ENCODE results near the gene EP300. TPM values are rescaled to one million over a fixed set of nuclear protein-coding genes. Genes with fewer than 3 reads are reported as not detected.

Gene EP300
- total RNA-seq, 1 experiment from 2014 or later = 78.6 TPM

DNA sequence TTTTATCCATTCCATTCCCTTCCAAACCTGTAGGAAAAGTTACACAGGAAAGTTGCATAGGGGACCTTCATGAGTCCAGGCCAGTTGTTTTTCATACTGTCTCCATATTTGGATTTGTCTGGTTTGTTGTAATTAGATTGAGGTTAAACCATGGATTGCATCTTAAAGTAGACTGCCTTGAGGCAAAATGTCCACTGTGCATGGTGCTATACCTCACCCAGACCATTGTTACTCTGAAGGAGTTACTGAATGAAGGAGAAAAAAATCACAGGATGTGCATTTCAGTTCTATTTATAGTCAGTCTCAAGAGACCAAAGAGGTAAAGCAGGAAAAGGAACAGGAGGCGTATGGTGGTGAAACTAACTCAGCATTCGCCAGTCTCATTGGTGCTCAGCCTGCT, 83.2 kb downstream of the EP300 start:
- Mint-ChIP-seq H3K27me3 (ENCODE audit: insufficient read depth, unreplicated experiment) (no peaks in the 10 kb centered on the region), H3K4me1 (ENCODE audit: low read depth, unreplicated experiment) (no peaks in the 10 kb centered on the region), H3K9me3 (ENCODE audit: unreplicated experiment) (no peaks in the 10 kb centered on the region), H3K36me3 (ENCODE audit: insufficient read depth, unreplicated experiment) (peaks cover 89% of the 10 kb centered on the region), H3K4me3 (ENCODE audit: unreplicated experiment) (no peak overlapping the region), H3K27ac (ENCODE audit: unreplicated experiment) (no peak overlapping the region)
- Histone ChIP-seq H3K27me3 (replicated peaks; ENCODE audit: control insufficient read depth, insufficient read depth, low read length) (no peaks in the 10 kb centered on the region), H3K36me3 (ENCODE audit: control insufficient read depth, insufficient read depth, low read length) (peaks cover 10% of the 10 kb centered on the region), H3K4me1 (no peaks in the 10 kb centered on the region), H3K9me3 (no peaks in the 10 kb centered on the region), H3K4me3 (ENCODE audit: low read depth, low read length) (no peak overlapping the region)
- DNase-seq = no peak
- intact Hi-C loops (cut with micrococcal nuclease; ENCODE audit: unreplicated experiment) = no loop called here
- TF ChIP-seq, protein P1, sequence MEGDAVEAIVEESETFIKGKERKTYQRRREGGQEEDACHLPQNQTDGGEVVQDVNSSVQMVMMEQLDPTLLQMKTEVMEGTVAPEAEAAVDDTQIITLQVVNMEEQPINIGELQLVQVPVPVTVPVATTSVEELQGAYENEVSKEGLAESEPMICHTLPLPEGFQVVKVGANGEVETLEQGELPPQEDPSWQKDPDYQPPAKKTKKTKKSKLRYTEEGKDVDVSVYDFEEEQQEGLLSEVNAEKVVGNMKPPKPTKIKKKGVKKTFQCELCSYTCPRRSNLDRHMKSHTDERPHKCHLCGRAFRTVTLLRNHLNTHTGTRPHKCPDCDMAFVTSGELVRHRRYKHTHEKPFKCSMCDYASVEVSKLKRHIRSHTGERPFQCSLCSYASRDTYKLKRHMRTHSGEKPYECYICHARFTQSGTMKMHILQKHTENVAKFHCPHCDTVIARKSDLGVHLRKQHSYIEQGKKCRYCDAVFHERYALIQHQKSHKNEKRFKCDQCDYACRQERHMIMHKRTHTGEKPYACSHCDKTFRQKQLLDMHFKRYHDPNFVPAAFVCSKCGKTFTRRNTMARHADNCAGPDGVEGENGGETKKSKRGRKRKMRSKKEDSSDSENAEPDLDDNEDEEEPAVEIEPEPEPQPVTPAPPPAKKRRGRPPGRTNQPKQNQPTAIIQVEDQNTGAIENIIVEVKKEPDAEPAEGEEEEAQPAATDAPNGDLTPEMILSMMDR (IDR thresholded peaks at IDR 0.05; ENCODE audit: insufficient read depth in 1 of 2, low read depth in 1 of 2, low read length in 1 of 2, severe bottlenecking in 1 of 2, unreplicated experiment in 1 of 2) = no peak
- ChIA-PET POLR2A (no interaction called here), CTCF (no interaction called here)
- BruUV-seq (replicated peaks) = no TSS peak

- CTCF ChIA-PET = no interaction called here
- no TSS peak for BruUV-seq (replicated peaks)
- H3K27me3 Mint-ChIP-seq (ENCODE audit: insufficient read depth, unreplicated experiment) = no peaks in the 10 kb centered on the region
- no peak overlapping the region for H3K27ac Mint-ChIP-seq (ENCODE audit: unreplicated experiment)
- H3K36me3 Mint-ChIP-seq (ENCODE audit: insufficient read depth, unreplicated experiment) = peaks cover 92% of the 10 kb centered on the region
- intact Hi-C loops (cut with micrococcal nuclease; ENCODE audit: unreplicated experiment) = no loop called here
- H3K36me3 ChIP-seq (ENCODE audit: control insufficient read depth, insufficient read depth, low read length) = peaks cover 8% of the 10 kb centered on the region
- no peak overlapping the region for H3K4me3 Mint-ChIP-seq (ENCODE audit: unreplicated experiment)
- peaks cover 7% of the 10 kb centered on the region for H3K4me1 Mint-ChIP-seq (ENCODE audit: low read depth, unreplicated experiment)
- no peak for DNase-seq
- no peaks in the 10 kb centered on the region for H3K9me3 Mint-ChIP-seq (ENCODE audit: unreplicated experiment)
- no peaks in the 10 kb centered on the region for H3K27me3 ChIP-seq (replicated peaks; ENCODE audit: control insufficient read depth, insufficient read depth, low read length)
- H3K4me3 ChIP-seq (ENCODE audit: low read depth, low read length) = no peak overlapping the region
- no peaks in the 10 kb centered on the region for H3K9me3 ChIP-seq
- peaks cover 4% of the 10 kb centered on the region for H3K4me1 ChIP-seq
- TF ChIP-seq, protein P1 (IDR thresholded peaks at IDR 0.05; ENCODE audit: insufficient read depth in 1 of 2, low read depth in 1 of 2, low read length in 1 of 2, severe bottlenecking in 1 of 2, unreplicated experiment in 1 of 2) = no peak
- POLR2A ChIA-PET = no interaction called here
These were observed 84.7 kb downstream of the EP300 start for GRCh38 chr22:41177040-41177621.

DNA sequence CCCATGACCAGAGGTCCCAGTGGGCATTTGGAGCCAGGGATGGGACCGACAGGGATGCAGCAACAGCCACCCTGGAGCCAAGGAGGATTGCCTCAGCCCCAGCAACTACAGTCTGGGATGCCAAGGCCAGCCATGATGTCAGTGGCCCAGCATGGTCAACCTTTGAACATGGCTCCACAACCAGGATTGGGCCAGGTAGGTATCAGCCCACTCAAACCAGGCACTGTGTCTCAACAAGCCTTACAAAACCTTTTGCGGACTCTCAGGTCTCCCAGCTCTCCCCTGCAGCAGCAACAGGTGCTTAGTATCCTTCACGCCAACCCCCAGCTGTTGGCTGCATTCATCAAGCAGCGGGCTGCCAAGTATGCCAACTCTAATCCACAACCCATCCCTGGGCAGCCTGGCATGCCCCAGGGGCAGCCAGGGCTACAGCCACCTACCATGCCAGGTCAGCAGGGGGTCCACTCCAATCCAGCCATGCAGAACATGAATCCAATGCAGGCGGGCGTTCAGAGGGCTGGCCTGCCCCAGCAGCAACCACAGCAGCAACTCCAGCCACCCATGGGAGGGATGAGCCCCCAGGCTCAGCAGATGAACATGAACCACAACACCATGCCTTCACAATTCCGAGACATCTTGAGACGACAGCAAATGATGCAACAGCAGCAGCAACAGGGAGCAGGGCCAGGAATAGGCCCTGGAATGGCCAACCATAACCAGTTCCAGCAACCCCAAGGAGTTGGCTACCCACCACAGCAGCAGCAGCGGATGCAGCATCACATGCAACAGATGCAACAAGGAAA, 85.4 kb downstream of the EP300 start:
- no peak overlapping the region for H3K4me3 Mint-ChIP-seq (ENCODE audit: unreplicated experiment)
- POLR2A ChIA-PET = no interaction called here
- intact Hi-C loops (cut with micrococcal nuclease; ENCODE audit: unreplicated experiment) = no loop called here

More for the DNA sequence above, 85.4 kb downstream of the EP300 start:
- no peaks in the 10 kb centered on the region for H3K27me3 Mint-ChIP-seq (ENCODE audit: insufficient read depth, unreplicated experiment)
- no peaks in the 10 kb centered on the region for H3K9me3 Mint-ChIP-seq (ENCODE audit: unreplicated experiment)
- H3K27me3 ChIP-seq (replicated peaks; ENCODE audit: control insufficient read depth, insufficient read depth, low read length) = no peaks in the 10 kb centered on the region
- H3K9me3 ChIP-seq = no peaks in the 10 kb centered on the region
- H3K4me1 ChIP-seq = peaks cover 4% of the 10 kb centered on the region
- CTCF ChIA-PET = no interaction called here
- H3K4me1 Mint-ChIP-seq (ENCODE audit: low read depth, unreplicated experiment) = peaks cover 7% of the 10 kb centered on the region
- H3K36me3 Mint-ChIP-seq (ENCODE audit: insufficient read depth, unreplicated experiment) = peaks cover 92% of the 10 kb centered on the region
- H3K36me3 ChIP-seq (ENCODE audit: control insufficient read depth, insufficient read depth, low read length) = peaks cover 8% of the 10 kb centered on the region
- DNase-seq = no peak
- H3K4me3 ChIP-seq (ENCODE audit: low read depth, low read length) = no peak overlapping the region
- no peak overlapping the region for H3K27ac Mint-ChIP-seq (ENCODE audit: unreplicated experiment)
- TF ChIP-seq, protein P1 (IDR thresholded peaks at IDR 0.05; ENCODE audit: insufficient read depth in 1 of 2, low read depth in 1 of 2, low read length in 1 of 2, severe bottlenecking in 1 of 2, unreplicated experiment in 1 of 2) = no peak
- no TSS peak for BruUV-seq (replicated peaks)

Measured in Caco-2 (cell line).